ENCODE measurements around the gene NFYC. TPM values are rescaled to one million over a fixed set of nuclear protein-coding genes. Genes with fewer than 3 reads are reported as not detected.

Gene NFYC
- total RNA-seq, 1 donor from 2014 or later, result 36.4 TPM

DNA sequence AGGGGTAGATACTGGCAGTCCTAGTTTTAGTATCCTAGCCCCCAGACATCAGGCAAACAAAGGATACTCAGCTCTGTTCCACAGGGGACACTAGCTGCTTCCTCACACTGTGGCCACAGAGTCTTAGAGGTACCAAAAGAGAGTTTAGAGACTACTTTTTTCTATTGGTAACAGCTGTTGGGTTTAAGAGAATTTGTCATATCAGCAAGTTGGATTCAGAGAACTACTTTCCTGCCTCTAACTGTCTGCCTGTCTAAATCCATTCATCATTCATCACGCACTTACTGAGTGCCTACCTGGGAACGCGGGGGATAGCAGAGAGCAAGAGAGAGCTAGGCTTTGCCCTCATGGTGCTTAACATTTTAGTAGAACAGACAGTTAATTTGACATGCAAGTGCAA lies 65.0 kb downstream of the NFYC start:
- no peak for DNase-seq (ENCODE audit: low spot score)

DNA sequence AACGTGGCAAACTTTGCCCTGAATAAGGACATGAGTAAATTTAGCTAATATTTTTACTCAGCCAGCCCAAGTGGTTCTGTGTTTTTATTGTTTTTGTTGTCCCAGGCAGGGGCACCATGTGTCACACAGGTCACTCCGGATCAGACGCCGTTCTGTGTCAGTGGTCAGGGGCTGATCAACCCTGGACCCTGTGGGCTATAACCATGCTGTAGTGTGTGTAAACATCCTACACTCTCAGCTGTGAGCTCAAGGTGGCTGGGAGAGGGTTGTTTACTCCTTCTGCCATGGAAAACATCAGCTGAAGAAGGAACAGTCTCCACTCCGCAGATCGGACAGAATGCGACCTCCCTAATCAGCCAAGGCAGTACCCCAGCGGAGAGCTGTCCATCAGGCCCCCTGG lies 65.6 kb downstream of the NFYC start:
- DNase-seq (ENCODE audit: low spot score), result no peak

DNA sequence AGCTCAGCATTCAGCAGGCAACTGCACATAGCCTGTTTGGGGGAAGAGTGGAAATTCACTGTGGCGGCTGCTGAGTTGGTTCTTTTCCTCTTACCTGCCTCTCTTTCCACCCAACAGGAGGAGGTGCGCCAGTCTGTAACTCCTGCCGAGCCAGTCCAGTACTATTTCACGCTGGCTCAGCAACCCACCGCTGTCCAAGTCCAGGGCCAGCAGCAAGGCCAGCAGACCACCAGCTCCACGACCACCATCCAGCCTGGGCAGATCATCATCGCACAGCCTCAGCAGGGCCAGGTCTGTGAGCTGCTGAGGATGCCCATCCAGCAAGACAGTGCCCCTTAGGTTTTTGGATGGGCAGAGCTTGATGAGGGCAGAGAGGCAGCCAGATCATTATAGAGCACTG lies 66.5 kb downstream of the NFYC start:
- no peak for DNase-seq (ENCODE audit: low spot score)

DNA sequence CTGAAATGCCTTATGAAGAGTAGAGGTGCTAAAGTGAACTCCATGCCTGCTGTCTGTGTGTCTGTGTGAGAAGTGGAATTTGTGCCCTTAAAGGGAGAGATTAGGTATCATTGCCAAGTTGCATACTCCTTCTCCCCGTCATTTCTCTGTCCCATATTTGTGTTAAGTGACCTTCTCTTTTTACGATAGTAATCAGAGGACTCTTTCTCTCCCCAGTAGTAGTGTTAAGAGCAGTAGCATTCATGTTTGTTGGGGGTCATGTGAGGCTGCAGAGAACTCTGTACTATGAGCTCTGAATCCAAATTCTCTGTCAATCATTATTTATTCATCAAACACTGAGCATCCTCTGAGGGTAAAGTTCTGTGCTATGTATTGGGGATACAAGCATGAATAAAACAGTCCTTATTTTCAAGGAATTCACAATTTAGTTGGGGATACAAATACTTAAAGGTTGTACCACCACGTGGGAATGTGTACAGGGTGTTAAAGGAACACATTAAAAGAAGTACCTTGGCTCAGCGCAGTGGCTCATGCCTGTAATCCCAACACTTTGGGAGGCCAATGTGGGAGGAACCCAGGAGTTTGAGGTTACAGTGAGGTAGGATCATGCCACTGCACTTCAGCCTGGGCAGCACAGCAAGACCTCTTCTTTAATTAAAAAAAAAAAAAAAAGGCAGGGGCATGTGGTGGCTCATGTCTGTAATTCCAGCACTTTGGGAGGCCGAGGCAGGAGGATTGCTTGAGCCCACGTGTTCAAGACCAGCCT lies 67.3 kb downstream of the NFYC start:
- no peak for DNase-seq (ENCODE audit: low spot score)

DNA sequence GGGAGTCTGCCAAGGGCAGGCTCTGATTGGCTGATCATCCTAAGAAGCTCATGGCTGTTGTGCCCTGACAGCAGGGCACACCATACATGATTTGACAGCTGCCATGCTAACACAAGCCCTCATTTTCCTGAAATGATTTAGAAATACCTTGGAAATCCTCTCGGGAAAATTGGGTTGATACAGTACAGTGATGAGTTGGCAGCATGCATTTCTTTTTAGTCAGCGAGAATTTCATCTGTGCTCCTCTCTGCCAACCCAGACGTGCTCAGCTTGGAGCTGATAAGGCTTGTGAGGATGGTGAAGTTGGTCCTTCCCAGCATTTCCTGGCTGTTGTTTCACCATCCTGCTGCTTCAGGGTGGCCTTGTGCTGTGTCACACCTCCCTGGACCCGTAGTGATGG lies 69.5 kb downstream of the NFYC start:
- DNase-seq (ENCODE audit: low spot score), result no peak

DNA sequence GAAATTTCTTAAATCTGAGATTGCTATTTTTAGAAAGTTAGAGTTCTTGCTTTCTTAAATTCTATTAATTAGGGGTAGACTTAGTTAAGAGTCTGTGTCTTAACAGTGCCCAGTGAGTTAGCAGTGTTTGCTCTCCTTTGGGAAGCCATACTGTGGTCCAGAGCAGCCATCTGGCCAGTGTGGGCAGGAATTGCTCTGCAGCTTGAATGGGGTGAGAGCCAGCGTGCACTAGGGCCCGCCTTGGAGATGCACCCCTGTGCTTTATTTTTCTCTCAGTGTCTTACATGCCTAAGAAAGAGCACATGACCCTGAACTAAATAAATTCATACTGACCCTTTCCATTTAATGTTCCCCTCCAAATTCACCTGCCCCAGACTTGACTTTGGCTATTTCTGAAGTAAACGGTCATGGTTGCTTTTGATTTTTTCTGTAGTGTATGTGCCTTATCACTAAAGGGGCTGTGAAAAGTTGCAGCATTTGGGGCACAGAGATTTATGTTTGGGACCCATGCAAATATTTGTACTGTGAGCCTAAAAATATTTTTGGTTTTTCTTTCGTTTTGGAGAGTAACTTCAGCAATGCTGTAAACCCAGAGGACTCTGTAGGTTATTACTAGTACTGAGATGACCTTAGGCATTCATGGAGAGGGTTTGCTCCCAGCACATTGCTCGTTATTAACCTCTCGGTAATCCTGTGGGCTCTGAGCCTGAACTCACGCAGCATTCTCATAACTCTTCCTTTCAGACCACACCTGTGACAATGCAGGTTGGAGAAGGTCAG lies 70.8 kb downstream of the NFYC start:
- no peak for DNase-seq (ENCODE audit: low spot score)

DNA sequence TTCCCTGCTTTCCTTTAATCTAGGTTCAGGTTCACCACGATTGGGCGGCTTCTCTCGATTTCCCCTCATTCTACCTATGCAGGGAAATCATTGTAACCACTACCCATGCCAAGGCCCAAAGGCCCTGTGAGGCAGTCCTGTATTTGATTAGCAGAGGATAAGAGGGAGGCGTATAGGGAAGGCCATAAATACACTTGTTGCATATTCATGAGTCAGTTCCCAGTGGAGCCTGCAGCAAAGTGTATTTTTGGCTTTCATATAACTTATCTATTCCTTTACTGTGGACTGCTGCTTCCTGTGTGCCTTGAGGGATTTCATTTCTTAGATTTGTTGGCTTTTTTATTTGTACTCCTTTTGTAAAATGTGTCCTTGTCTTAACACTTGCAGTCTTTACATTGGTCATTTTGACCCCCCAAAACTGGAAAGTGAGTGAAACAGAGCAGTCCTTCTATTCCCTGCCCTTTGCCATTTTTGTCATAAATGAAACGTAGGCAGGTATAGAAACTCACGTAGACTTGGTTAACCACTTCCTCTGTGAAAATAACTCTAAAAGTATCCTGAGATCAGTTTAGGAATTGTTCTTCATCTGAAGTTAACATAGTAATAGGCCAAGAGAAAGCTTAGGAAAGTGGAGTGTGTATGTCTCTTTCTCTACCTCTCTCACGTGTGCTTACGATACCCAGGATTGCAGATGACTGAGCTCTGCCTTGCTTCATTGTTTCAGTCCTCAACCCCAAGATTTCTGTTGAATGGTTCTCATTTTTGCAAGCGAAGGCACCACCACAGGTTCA lies 72.4 kb downstream of the NFYC start:
- no peak for DNase-seq (ENCODE audit: low spot score)

DNA sequence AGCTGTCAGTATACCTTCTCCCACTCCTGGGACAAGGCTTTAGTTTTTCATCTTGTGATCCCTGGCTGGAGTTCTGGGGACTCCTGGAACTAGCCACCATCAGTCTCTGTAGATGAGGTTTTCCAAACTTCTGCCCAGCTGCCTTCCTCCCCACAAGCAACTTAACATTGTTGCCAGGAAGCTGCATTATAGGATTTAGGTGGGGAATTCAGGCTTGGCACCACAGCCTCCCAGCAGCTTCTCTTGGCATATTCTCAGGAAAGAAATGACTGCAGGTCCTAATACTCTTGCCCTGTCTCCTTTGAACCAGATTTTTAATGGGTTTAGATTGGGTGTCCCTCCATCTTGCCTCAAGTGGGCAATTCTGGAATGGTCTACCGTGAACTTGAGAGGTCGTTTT lies 73.5 kb downstream of the NFYC start:
- no peak for DNase-seq (ENCODE audit: low spot score)

DNA sequence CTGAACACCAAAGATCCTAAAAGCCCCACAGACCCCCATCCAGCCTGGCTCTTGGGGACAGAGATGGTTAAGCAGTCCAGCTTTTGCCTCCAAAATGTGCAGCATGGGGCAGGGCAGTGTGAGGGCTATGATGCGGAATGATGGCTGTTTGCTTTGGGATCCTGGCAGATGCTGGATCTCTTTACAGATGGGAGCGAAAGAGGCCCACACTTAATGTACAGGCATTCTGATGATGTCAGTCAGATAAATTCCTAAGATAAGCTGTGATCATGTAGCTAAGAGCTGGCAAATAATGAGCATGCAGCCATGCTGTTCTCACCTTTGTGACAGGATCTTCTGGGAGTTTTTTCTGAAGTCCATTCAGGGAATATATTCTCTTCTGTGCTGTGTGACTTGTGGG lies 74.5 kb downstream of the NFYC start:
- no peak for DNase-seq (ENCODE audit: low spot score)

DNA sequence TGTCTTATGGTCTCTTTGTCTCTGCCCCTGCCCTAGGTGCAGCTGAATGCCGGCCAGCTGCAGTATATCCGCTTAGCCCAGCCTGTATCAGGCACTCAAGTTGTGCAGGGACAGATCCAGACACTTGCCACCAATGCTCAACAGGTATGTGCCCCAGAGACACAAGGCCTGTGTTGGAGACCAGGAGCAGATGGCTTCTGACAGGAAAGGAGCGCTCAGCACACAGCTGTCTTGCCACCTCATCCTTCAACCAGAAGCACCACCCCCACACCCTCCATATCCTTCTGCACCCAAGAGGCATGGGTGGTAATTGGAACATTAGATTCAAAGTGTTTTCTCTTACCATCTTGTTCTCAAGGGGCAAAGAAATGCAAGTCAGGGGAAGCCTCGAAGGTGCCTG lies 75.1 kb downstream of the NFYC start:
- no peak for DNase-seq (ENCODE audit: low spot score)

DNA sequence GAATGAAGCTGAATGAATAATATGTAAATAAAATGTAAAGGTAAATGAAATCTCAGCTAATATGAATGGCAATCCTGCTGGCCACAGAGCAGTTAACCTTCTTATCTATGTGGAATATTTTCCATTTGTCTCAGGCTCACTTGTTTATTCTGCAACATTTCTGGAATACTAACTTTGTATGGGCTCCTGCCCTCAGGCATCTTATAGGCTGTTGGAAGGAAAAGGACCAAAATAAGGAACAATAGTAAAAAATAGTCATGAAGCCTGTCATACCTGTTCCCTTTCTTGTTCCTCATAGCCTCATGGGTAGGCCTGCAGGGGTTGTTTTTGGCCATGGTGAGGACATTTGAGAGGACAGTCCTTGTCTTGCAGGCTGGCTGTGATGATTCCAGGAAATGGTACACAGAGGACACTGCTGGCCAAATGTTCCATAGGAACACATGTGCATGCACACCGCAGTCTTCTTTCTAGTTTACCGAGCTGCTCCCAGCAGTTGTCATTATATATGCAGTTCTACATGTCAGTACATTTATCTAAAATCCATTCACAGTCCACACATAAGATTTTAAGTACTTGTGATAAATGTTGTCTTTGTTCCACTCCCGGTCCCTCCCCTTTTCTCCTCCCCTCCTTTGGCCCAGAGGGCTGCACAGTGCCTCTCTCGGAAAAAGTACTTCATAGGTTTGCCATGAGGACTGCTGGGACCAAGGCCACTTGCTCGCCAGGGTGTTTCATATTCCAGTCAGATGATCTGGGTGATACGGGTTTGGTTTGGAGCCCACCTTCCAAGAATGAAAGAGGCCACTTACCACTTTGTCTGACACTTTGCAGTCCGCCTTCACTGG lies 76.9 kb downstream of the NFYC start:
- DNase-seq (ENCODE audit: low spot score), result no peak

DNA sequence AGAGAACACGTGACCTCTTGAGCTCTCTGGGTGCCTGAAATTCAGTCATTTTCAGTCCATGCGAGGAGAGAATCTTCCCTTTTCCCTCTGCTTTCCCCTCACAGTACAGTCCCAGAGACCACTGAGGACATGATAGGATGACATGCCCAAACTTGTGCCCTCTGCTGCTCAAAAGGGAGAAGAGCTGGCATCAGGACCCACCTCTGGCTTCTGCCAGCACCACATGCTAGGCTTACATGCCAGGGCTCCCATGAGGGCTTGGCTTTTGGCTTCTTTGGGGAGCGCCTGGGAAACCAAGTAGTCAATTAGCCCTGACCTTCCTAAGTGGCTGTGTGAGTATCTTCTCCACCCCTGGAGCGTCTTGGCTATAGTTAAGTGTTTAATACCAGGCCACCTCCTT lies 78.3 kb downstream of the NFYC start:
- DNase-seq (ENCODE audit: low spot score), result no peak

DNA sequence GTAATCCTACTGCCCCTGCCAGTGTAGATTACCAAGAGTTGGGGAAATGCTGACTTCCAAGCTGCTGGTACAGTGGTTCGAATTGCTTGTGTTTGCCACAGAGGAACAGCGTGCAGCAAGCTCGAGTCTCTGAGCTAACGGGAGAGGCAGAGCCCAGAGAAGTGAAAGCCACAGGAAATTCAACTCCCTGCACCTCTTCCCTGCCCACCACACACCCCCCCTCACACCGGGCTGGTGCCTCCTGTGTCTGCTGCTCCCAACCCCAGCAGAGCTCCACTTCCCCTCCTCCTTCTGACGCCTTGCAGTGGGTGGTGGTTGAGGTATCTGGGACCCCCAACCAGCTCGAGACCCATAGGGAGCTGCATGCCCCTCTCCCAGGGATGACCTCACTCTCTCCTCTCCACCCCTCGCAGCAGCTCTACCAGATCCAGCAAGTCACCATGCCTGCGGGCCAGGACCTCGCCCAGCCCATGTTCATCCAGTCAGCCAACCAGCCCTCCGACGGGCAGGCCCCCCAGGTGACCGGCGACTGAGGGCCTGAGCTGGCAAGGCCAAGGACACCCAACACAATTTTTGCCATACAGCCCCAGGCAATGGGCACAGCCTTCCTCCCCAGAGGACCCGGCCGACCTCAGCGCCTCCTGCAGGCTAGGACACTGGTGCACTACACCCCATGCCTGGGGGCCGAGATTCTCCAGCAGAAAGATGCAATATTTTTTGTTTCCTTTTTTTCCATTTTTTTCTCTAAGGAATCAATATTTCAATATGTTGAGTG lies 79.0 kb downstream of the NFYC start:
- no peak for DNase-seq (ENCODE audit: low spot score)

DNA sequence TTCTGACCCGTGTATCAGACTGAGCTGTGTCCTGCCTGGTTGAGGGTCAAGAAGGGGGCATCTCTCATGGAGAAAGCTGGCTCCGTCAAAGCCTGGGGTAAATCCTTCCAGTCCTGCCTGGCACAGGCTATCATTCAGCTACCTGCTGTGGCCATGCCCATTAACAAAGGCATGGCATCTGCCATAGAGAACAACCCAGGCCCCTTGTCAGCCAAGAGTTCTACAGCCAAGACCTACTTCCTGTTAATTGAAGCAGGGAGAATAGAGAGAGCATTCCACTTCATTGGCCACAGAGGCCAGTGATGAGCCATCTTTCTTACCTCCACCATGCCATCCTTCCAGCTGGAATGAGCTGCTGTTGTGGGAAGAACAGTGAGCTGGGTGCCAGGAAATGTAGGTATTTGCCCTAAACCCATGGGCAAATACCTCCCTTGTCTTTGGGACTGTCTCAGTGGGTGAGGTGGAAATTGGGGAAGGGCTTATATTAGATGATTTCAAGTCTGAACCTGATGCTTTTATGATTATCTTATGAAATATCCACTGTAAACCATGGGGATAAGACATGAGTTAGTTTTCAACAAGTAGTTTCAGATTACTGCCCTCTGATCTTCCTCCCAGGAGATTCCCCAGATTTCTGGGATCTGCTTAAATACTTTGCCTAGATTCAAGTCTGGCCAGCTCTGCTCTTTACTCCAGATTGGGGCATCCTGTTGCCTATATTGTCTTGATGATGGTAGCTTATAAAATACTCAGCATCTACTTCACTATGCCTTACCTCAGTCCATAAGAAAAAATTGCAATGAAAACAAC lies 80.8 kb downstream of the NFYC start:
- DNase-seq (ENCODE audit: low spot score), result no peak

DNA sequence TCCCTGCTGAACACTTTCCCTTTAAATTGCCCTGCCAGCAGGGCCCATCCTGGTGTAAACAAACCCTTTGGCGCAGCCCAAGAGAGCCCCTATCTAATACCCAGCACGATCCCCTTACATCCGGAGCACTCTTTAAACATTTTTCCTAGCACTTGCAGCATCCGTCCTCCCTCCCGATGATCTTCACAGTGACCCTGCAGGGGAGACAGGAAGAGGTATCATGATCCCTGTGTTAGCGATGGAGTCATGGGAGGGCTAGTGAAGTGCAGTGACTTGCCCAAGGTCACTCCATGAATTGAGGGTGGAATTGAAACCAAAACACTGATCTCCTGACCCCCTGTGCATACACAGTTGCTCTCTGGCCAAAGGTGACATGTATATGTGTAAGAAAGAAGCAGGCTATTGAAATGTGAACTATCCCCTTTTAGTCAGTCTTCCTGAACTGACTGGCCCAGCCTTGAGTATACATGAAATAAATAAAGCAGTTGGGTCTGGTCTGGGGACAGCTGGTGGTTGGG lies 82.3 kb downstream of the NFYC start:
- peak; percentile 49 for DNase-seq (ENCODE audit: low spot score)

DNA sequence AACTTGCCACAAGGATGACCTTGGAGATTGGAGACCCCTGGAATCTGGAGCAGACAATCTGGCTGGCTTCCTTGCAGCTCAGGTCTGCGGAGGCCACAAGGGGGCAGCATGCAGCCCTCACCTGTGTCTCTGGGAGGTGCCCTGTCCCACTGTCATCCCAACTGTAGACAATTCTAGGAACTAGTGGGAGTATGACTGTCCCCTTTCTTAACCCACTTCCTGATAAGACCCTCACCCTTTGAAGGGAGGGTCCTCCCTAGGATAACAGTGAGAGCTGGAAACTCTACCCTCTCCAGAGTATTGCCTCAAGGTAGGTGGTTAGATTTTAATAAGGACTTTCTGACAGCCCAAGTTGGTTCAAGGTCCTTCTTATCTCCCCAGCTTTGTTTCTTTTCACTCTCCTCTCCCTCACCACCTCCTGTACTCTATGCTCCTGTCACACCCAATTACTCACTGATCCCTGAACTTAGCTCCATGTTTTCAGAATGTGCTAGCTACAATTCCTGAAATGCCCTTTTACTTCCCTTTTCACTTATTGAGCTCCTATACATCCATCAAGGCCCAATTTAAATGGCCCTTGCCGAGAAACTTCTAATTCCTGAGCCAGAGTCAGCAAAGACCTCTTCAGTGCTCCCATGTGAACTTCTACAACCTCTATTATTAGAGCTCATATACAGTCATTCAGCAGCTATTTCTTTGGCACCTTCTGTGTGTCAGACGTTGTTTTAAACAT lies 82.9 kb downstream of the NFYC start:
- DNase-seq (ENCODE audit: low spot score), result peak; percentile 82

DNA sequence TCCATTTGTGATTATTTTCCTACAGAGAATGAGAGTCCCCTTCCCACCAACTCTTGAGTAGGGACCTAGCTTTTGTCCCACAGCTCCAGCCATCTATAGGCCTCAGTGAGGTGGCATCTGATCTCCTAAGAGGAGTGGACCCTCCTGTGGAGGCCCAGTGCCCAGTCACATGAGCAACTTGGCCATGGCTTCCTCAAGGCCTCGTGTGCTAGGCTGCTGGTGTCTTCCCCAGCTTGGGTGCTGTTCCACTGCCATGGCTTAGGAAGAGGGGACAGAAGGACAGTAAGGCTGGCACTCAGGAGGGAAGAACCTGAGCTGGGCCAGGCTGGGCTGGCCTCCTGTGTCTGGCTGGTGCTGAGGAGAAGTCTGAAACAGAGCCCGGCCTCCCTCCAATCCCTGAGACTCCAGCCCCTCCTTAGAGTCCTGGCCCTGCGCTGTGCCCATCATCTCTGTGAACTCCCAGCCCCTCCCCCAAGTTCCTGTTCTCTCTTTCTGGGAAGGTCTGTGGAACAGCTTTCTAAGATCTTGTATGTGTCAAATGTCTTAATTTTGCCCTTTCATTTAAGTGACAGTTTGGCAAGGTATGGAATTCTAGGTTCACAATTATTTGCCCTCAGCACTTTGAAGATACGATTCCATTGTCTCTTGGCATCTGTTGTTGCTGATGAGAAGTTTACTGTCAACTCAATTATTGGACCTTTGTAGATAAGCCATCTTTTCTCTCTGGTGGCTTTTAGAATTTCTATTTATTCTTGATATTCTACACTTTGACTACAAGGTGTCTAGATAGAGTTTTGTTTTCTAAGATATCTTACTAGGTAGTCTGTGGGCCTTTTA lies 85.0 kb downstream of the NFYC start:
- no peak for DNase-seq (ENCODE audit: low spot score)
